Dedifferentiated amniotic fluid mesenchymal stem cell (primary cell): ENCODE data around the gene PCGF3.

Source experiments
- DNase-seq: peaks from one replicate; pipeline ENCODE4 v3.0.0-alpha.2; 2016; ENCODE audit errors: extremely low spot score

Gene PCGF3

DNA sequence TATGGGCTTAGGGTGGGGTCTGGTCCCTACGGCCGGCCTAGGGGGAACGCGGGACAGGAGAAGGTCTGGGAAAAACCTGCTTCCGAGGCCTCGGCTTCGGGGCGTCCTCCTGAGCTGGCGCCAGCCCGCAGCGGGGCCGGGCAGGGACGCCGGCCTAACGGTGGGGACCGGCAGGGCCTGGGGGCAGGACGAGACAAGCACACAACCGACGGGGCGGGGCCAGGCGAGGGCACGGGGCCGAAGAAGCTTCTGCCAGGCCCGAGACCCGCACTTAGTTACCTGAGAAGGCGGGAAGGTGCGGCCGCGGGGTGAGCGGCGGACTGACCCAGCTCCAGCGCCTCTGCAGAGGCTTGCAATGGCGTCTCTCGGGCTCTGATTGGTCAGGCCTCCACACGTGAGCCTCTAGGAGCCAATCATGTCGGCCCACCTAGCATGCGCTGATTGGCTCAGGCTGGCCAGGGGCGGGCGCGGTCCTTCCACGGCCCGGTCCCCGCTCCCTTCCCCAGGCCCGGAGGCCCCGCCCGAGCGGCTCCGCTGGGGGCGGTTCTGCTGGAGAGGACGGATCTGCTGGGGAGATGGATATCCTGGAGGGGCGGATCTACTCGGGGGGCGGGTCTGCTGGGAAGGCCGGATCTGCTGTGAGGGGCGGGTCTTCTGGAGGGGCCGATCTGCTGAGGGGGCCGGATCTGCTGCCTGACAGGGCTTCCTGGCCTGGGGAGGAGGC lies 76.0 kb downstream of the PCGF3 start:
- DNase-seq: peak; percentile 98

DNA sequence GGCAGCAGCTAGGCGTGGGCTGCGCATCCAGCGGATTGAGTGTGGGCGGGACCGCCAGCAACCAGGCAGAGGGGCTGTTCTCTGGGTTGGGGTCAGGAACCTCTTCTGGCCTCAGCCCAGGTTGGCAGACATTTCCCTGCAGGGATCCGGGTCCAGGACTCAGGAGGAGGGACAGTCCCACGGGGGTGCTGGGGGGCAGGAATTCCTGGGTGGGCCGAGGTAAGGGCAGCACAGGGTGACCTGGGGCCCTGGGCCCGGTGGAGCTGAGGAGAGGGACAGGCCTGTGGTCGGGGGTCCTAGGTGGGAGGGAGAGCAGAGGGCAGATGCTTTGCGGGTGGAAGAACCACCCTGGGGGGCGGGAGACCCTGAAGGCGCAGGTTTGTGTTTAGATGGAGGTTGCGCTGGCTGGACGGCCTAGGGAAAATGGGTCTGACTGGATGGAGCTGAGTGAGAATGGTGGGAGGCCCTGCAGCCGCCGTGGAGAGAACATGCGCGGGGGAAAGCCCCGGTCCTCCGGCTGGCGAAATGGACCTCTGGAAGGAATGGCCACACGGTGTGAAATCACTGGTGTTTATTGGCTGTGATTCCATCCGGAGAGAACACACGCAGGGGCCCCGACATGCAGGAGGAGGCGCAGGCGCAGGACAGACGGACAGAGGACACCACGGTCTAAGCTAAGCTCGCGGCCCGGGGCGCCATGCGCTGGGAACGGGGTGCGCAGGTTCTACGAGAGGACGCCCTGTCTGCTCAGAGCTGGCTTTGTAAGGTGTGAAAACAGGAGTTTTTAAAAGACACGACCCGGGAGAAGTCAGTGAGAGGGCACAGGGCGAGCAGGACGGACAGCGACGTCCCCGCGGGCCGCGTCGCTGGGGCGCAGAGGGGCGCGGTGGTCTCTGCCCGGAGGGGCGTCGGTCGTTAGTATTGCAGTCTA lies 79.0 kb downstream of the PCGF3 start:
- no peak for DNase-seq

DNA sequence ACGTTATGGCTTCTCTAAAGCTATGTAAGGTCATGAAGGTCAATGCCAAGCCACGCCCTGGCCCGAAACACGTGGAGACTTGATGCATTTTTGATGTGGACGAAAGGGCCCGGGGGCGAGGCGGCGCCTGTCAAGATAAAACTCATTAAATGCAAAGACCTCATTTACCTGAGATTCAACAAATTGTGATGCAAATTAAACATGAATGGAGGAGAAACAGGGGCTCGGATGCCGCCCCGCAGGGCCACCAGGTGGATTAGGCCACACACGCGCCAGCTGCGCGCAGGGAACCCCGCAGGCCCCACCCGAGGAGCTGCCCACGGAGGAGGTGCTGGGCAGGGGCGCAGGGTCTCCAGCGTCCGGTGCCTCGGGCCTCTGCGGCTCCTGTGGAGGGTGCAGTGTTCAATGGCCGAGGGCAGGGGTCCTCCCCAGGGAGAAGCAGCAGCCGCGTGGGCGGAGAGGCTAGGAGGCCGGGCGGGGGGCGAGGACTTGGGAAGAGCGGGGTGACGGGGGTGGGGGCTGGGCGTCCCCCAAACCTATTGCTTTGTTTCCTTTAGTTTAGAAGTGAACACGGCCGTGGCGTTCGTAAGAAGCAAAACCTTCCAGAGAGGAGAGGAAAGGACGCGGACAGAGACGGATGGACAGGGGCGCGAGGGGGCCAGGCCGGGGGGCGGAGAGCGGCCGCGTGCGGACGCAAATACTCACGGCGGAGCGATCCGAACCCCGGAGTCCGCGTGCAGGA lies 79.9 kb downstream of the PCGF3 start:
- no peak for DNase-seq

DNA sequence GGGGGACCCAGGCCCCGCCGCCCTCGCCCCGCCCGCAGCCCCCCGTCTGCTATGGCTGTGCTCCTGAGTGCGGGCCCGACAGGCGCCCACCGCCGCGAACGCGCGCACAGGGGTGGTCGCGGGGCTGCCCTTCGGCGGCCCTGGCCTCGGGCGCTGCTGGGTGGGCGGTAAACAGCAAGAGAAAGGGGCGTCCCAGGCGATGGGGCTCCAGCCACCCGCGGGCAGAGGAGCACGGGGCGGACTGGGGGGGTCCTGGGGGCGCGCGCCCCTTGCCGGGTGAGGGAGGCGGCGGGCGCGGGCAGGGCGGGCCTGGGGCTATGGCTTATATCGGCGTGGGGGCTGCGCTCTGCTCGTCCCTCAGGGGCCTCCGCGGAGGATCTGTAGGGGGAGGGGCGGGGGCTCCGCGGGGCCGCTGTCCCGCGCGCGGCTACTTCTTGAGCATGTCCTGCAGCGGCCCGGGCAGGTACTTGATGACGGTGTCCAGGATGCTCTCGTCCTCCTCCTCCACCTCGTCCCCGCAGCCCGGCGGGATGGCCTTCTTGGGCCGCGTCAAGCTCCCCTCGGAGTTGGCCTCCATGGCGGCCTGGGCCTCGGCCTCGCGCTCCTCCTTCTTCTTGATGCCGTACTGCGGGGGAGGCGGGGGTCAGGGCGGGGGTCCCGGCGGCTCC lies 80.6 kb downstream of the PCGF3 start:
- DNase-seq: no peak

GRCh38 chr4:786861-787300 lies 81.2 kb downstream of the PCGF3 start:
- no peak for DNase-seq

DNA sequence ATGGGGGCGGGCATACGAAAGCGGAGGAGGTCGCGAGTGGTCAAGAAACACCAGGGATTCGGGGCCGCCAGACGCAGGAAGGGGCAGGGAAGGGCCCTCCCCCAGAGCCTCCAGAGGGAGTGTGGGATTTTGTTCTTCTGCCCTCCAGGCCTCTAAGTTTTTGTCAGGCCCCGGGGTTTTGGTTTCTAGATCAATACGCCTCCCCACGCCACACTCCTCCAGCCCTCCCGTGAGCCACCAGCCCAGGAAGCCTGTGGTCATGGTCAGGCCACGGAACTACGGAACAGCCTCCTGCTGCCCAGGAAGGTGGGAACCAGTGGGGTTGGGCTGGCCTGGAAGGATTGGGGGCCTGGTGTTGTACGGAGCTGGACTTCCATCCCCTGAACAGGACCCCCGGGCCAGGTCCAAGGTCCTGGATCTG lies 81.9 kb downstream of the PCGF3 start:
- no peak for DNase-seq

- DNase-seq: no peak
These were observed 82.5 kb downstream of the PCGF3 start for GRCh38 chr4:788006-788635.

DNA sequence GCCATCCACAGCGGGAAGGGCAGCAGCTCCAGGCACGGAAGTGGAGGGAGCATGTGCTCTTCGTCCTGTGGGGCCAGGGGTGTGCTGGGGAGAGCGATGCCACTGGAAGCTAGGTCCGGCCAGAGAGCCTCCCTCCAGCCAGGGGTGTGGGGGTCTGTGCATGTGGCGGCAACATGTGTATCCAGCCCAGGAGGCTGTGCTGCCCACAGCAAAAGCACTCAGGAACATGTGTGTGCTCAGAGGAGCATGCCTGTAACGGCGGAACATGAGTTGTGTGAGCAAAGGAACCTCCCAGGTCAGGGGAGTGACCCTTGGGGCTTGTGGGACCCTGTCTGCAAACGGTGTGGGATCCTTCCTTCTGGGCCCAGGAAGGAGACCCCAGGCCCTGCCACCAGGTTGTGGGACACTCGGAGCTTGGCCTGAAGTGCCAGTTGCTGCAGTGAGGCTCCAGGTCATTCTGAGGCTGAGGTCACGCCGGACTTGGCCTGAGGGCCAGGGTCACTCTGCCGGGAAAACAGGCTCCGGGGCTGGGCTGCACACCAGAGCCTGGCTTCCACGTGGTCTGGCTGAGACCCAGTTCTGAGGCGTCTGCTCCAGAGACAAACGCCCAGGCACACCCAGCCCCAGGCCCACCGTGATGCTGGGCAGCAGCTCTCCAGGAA lies 83.1 kb downstream of the PCGF3 start:
- DNase-seq: no peak

DNA sequence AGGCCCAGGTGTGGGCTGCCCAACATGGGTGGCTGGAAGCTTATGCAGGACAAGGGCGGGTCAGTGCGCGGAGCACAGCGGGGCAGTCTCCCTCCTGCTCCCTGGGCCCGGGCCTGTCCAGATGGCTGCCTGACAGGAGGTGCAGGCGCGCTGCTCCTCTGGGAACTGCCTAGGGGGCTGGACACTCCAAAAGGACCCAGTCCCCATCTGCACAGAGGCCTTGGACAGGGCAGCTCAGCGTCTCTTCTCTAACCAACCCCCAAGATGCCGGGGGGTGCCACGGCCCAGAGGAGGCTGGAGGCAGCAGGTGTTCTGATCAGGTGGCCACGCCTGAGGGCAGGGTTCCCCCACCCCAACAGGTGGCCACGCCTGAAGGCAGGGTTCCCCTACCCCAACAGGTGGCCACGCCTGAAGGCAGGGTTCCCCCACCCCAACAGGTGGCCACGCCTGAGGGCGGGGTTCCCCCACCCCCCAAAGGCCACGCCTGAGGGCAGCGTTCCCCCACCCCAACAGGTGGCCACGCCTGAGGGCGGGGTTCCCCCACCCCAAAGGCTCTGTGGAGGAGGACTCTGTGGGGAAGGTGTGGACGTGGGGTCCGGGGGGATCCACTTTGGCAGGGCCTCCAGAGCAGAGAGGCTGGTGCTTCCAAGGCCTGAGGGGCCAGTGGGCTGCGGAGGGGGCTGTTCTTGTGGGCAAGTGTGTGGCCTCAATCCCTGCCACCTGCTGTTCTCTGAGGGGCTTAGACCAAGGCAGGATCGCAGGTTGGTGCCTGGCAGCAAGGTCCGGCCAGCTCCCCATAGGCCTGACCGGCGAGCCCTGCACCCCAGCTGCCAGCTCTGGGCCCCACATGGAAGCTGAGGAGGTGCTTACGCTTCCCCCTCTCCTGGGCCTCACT lies 84.2 kb downstream of the PCGF3 start:
- no peak for DNase-seq

GRCh38 chr4:790466-790820 lies 84.8 kb downstream of the PCGF3 start:
- DNase-seq: no peak

DNA sequence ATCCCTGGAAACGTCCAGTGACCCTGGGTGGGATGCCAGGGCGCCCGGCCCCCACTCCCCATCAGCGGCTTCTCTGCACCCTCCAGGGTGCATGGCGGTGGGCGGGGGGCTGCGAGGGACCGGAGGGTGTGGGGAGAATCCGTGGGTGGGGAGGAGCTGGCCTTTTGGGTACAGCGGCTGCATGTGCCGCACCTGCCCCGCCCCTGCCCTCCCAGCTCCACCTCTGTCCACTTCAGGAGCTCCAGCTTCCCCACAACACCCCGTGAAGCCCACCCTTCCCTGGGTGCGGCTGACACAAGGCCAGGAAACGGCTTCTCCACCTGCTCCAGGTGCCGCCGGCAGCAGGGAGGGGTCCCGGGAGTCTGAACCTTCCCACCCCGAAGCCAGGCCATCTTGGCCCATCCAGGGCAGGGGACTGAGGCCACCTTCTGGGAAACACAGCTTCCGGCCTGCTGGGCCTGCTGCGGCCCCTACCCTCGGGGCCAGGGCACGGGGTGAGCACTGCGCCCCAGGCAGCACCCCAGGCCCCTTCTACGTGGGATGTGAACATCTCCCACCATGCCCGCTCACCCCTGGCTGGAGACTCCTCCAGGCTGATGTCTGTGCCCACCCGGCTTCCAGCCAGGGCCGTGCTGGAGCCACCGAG lies 85.7 kb downstream of the PCGF3 start:
- DNase-seq: no peak

GRCh38 chr4:791898-792625 lies 86.4 kb downstream of the PCGF3 start:
- no peak for DNase-seq

- DNase-seq: no peak
These were observed 87.0 kb downstream of the PCGF3 start for GRCh38 chr4:792626-793092.

DNA sequence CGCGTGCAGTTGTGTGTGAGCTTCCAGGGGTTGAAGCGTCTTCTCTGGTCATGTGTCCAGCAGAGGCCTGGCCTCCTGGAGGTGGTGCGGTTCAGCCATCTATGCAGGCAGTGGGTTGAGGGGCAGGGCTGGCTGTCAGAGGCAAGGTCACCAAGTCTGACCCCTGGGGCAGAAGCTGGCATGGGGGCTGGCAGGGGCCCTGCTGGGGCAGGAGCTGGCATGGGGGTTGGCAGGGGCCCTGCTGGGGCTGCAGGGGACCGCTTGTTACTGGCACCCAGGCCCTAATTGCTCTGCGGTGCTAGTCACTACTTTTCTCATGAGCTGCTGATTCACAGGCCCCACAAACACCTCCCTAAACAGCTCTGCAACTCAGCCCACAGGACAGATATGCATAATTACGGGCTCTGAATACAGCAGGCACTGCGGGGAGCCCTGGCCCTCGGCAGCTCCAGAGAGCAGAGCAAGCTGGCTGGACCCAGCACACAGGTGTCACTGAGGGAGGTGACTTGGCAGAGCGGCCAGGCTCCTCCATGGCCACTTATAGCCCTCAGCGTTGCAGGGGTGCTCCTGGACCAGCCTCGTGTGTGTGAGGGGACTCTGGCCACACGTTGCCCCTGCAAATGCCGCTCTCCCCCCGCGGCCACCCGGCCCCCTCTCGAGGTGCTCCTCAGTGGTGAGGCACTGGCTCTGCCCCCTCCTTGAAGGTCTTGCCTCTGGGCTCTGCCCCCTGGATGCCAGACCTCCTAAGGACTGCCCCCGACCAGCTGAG lies 87.6 kb downstream of the PCGF3 start:
- DNase-seq: no peak

DNA sequence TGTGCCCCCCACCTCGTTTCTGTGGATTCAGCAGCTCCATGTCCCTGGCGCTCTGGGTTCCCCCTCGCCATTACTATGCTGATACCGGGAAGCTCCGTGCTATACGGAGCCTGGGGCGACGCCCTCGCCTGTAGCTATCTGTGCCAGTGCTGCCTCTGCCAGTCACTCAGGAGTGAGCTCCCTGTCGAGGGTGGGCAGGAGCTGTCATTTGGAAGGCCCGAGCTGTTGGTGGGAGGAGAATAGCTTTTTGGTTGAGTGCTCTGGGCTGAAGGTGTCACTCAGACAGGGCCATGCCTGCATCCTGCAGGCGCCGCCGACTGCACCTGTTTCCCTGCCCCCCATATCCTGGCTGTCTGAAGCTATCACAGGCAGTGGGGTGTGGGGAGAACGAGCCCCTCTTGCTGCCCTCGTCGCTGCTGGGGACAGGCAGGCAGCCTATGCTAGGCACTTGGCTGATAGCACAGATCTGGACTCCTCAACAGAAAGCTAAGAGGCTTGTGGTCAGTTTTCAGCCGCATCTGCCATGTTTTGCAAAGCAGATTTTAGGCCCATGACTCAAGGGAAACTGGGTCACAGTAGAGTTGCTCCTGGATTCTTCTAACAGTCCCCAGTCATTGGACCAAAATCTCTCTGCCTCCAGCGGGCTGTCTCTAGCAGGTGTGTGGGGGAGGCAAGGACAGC lies 88.4 kb downstream of the PCGF3 start:
- DNase-seq: no peak

DNA sequence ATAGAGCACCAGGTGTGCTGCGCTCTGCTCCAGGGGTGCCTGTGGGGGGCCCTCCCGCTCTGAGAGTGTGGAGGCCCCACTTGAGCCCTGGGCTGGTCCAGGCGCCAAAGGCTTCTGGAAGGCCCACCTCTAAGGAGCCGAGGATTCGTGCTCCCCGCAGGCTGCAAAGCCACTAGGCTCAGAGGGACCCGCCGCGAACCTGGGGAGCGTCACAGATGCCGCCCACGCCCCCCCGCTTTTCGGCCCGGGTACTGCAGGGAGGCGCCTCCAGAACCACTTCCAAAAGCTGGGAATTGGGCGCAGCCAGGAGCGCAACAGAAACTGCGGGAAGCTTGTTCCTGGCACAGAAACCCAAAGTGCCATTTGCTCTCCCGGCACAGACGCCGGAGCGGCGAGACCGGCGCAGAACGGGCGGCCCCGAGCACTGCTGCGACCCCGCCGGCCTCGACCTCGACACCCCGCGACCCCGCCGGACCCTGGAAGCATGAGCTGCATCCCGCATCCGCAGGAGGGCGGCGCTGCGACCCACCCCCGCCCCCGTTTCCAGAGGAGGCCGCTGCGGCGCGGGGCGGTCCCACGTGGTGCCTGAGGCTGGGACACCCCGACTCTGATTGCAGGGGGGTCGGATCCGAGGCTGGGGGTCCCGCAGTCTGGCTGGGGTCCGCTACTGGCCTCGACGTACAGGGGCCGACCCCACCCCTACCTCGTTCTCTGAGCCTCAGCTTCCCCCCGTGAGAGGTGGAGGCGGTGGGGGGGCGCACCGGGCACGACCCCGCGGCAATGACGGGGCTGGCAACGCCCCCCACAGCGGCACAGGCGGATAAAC lies 89.5 kb downstream of the PCGF3 start:
- DNase-seq: no peak
